Nephron (organoid): ENCODE measurements around the gene SH3RF3.

Experiments
- H3K27ac Mint-ChIP-seq, 3 experiments: 2 replicates each; pipeline ENCODE4 v1.8.0; 2020; ENCODE audit warnings: mixed read lengths in 3 of 3, mild to moderate bottlenecking in 2 of 3, moderate library complexity in 1 of 3
- H3K27me3 Mint-ChIP-seq: 2 replicates; pipeline ENCODE4 v1.8.0; 2021; ENCODE audit warnings: low read depth, mild to moderate bottlenecking, moderate library complexity, mixed read lengths
- H3K36me3 Mint-ChIP-seq: 2 replicates; pipeline ENCODE4 v1.8.0; 2020; ENCODE audit warnings: low read depth, mixed read lengths
- H3K4me1 Mint-ChIP-seq: 2 replicates; pipeline ENCODE4 v1.8.0; 2020; ENCODE audit warnings: mixed read lengths
- H3K4me3 Mint-ChIP-seq, 3 experiments: 2 replicates each; pipeline ENCODE4 v1.8.0; 2020; ENCODE audit warnings: mild to moderate bottlenecking in 3 of 3, mixed read lengths in 3 of 3, moderate library complexity in 2 of 3
- H3K9me3 Mint-ChIP-seq: 2 replicates; pipeline ENCODE4 v1.8.0; 2020; ENCODE audit warnings: mixed read lengths
- CTCF ChIP-seq, 3 experiments: fragments of 200-600 bp; sonication (generic); IDR thresholded peaks; one replicate each; pipeline ENCODE4 v1.5.0; 2021; ENCODE audit warnings: antibody characterized with exemption in 3 of 3; ENCODE audit not compliant: unreplicated experiment in 3 of 3

The SH3RF3 gene

GRCh38 chr2:109200616-109201464, 71.8 kb downstream of the SH3RF3 start:
- Mint-ChIP-seq H3K9me3 (no peaks in the 10 kb centered on the region), H3K27me3 (peaks cover 36% of the 10 kb centered on the region), H3K4me1 (peaks cover 27% of the 10 kb centered on the region), H3K27ac (no peak overlapping the region), H3K36me3 (no peaks in the 10 kb centered on the region), H3K4me3 (no peak overlapping the region)
- TF ChIP-seq CTCF (IDR thresholded peaks at IDR 0.05; ENCODE audit: unreplicated experiment in 3 of 3): no peak

- Mint-ChIP-seq H3K4me3 (no peak overlapping the region), H3K27me3 (peaks cover 33% of the 10 kb centered on the region), H3K36me3 (no peaks in the 10 kb centered on the region), H3K27ac (no peak overlapping the region), H3K9me3 (no peaks in the 10 kb centered on the region), H3K4me1 (peaks cover 27% of the 10 kb centered on the region)
- no peak for TF ChIP-seq CTCF (IDR thresholded peaks at IDR 0.05; ENCODE audit: unreplicated experiment in 3 of 3)
Measured at GRCh38 chr2:109201465-109202327, 72.7 kb downstream of the SH3RF3 start.

- Mint-ChIP-seq H3K4me3 (no peak overlapping the region), H3K36me3 (no peaks in the 10 kb centered on the region), H3K4me1 (peaks cover 23% of the 10 kb centered on the region), H3K9me3 (no peaks in the 10 kb centered on the region), H3K27me3 (peaks cover 28% of the 10 kb centered on the region), H3K27ac (no peak overlapping the region)
- TF ChIP-seq CTCF (IDR thresholded peaks at IDR 0.05; ENCODE audit: unreplicated experiment in 3 of 3): no peak
Measured at GRCh38 chr2:109202486-109202885, 73.5 kb downstream of the SH3RF3 start.

- H3K27ac Mint-ChIP-seq: no peak overlapping the region
- H3K27me3 Mint-ChIP-seq: peaks cover 25% of the 10 kb centered on the region
- peaks cover 16% of the 10 kb centered on the region for H3K4me1 Mint-ChIP-seq
- H3K9me3 Mint-ChIP-seq: no peaks in the 10 kb centered on the region
- H3K4me3 Mint-ChIP-seq: no peak overlapping the region
- TF ChIP-seq CTCF (IDR thresholded peaks at IDR 0.05; ENCODE audit: unreplicated experiment in 3 of 3): no peak
- H3K36me3 Mint-ChIP-seq: no peaks in the 10 kb centered on the region
Measured at GRCh38 chr2:109203246-109204011, 74.4 kb downstream of the SH3RF3 start.

- no peak for TF ChIP-seq CTCF (IDR thresholded peaks at IDR 0.05; ENCODE audit: unreplicated experiment in 3 of 3)
- Mint-ChIP-seq H3K36me3 (no peaks in the 10 kb centered on the region), H3K27ac (no peak overlapping the region), H3K4me1 (peaks cover 20% of the 10 kb centered on the region), H3K27me3 (peaks cover 27% of the 10 kb centered on the region), H3K9me3 (no peaks in the 10 kb centered on the region), H3K4me3 (no peak overlapping the region)
Measured at GRCh38 chr2:109204412-109204811, 75.4 kb downstream of the SH3RF3 start.
